GM12878 (cell line): ENCODE results near the gene HCN3.

Experiments
- ASH2L ChIP-seq: fragments of 300-600, 200-600 bp; sonication (generic); IDR thresholded peaks from 2 replicates; pipeline ENCODE4 v1.6.1; 2017; ENCODE audit warnings: low read depth, mild to moderate bottlenecking, borderline replicate concordance
- EGR1 ChIP-seq, 2 experiments: IDR thresholded peaks; 1 replicate in 1 of 2; 2 replicates in 1 of 2; pipeline ENCODE4 v1.6.1; 2011 to 2012; ENCODE audit warnings: low read depth in 2 of 2, low read length in 2 of 2, borderline replicate concordance in 1 of 2, mild to moderate bottlenecking in 1 of 2, moderate library complexity in 1 of 2
- YY1 ChIP-seq: IDR thresholded peaks from 2 replicates; pipeline ENCODE4 v1.6.1; 2011; ENCODE audit warnings: low read depth, mild to moderate bottlenecking, low read length

- no peak for TF ChIP-seq EGR1 (IDR thresholded peaks at IDR 0.05; ENCODE audit: borderline replicate concordance in 1 of 2, low read depth in 2 of 2, low read length in 2 of 2)
- TF ChIP-seq ASH2L: no peak
- no peak for TF ChIP-seq YY1
Observed at GRCh38 chr1:155293086-155293749, 16.0 kb downstream of the HCN3 start.
